NCI-H345 (cell line): ENCODE measurements around the gene TSKS.

ENCODE experiments used
- DNase-seq: peaks from one replicate; lab custom pipeline; 2025; lab: John Stamatoyannopoulos, UW

TSKS gene

GRCh38 chr19:49763230-49763629 is at the start of gene TSKS:
TSKS (minus strand) TSS chr19:49763306; CDS start chr19:49763247, 59 bp downstream.
- no peak for DNase-seq

- DNase-seq: no peak
These were observed 49.4 kb upstream of the TSKS start for GRCh38 chr19:49812452-49812996.

GRCh38 chr19:49811328-49811727 is 48.2 kb upstream of the TSKS start:
- DNase-seq: no peak

GRCh38 chr19:49809941-49810389 is 46.9 kb upstream of the TSKS start:
- DNase-seq: no peak

- DNase-seq: peak; percentile 49
These were observed 46.2 kb upstream of the TSKS start for GRCh38 chr19:49809160-49809940.

GRCh38 chr19:49808711-49809159 is 45.6 kb upstream of the TSKS start:
- peak; percentile 89 for DNase-seq

- no peak for DNase-seq
These were observed 45.0 kb upstream of the TSKS start for GRCh38 chr19:49807904-49808675.

GRCh38 chr19:49807058-49807903 is 44.2 kb upstream of the TSKS start:
- DNase-seq: no peak

GRCh38 chr19:49806620-49806959 is 43.5 kb upstream of the TSKS start:
- no peak for DNase-seq

GRCh38 chr19:49805822-49806619 is 42.9 kb upstream of the TSKS start:
- no peak for DNase-seq

GRCh38 chr19:49803529-49803856 is 40.4 kb upstream of the TSKS start:
- no peak for DNase-seq

GRCh38 chr19:49802836-49803528 is 39.9 kb upstream of the TSKS start:
- no peak for DNase-seq

GRCh38 chr19:49801966-49802661 is 39.0 kb upstream of the TSKS start:
- DNase-seq: no peak

GRCh38 chr19:49801401-49801888 is 38.3 kb upstream of the TSKS start:
- DNase-seq: no peak

GRCh38 chr19:49800771-49801170 is 37.7 kb upstream of the TSKS start:
- no peak for DNase-seq

- DNase-seq: no peak
These were observed 36.8 kb upstream of the TSKS start for GRCh38 chr19:49799798-49800376.

GRCh38 chr19:49799271-49799797 is 36.2 kb upstream of the TSKS start:
- no peak for DNase-seq

GRCh38 chr19:49798574-49798973 is 35.5 kb upstream of the TSKS start:
- no peak for DNase-seq

- DNase-seq: no peak
These were observed 32.5 kb upstream of the TSKS start for GRCh38 chr19:49795615-49796014.

- no peak for DNase-seq
These were observed 30.4 kb upstream of the TSKS start for GRCh38 chr19:49793561-49793840.
